ENCODE results near the gene MYO10. TPM values are rescaled to one million over a fixed set of nuclear protein-coding genes. Genes with fewer than 3 reads are reported as not detected.

The MYO10 gene
- polyA plus RNA-seq, 3 donors: 0.23 to 1.1 (median 0.35) TPM

GRCh38 chr5:16865151-16865550 lies 70.9 kb downstream of the MYO10 start:
- H4K20me1 ChIP-seq (ENCODE audit: insufficient read depth, low read length): no peaks in the 10 kb centered on the region
- no peak for TF ChIP-seq CTCF (IDR thresholded peaks at IDR 0.05)
- H3K9ac ChIP-seq (ENCODE audit: insufficient read depth, low read length, poor library complexity, severe bottlenecking): no peak overlapping the region
- no peaks in the 10 kb centered on the region for H3K79me2 ChIP-seq (ENCODE audit: insufficient read depth, low read length)
- H3K4me2 ChIP-seq (replicated peaks; ENCODE audit: extremely low read depth, low read length, poor library complexity, severe bottlenecking): no peak overlapping the region
- no peaks in the 10 kb centered on the region for H3K36me3 ChIP-seq (replicated peaks in 1 of 2; ENCODE audit: control insufficient read depth in 1 of 2, insufficient read depth in 2 of 2, low read length in 2 of 2)
- Mint-ChIP-seq H3K9me3 (peaks cover 0 to 15% (median 2%) of the 10 kb centered on the region in 7 donors), H3K4me1 (no peaks in the 10 kb centered on the region), H3K4me3 (no peak overlapping the region), H3K36me3 (no peaks in the 10 kb centered on the region), H3K27me3 (ENCODE audit: low read depth in 3 of 3) (peaks cover 0 to 3% (median 2%) of the 10 kb centered on the region in 3 donors), H3K27ac (no peak overlapping the region)
- no peaks in the 10 kb centered on the region for H3K27me3 ChIP-seq (ENCODE audit: control insufficient read depth in 2 of 2, insufficient read depth in 2 of 2, low read length in 2 of 2)
- no peak overlapping the region for H2AFZ ChIP-seq (ENCODE audit: insufficient read depth, low read depth, low read length, poor library complexity, severe bottlenecking)
- H3K4me3 ChIP-seq (replicated peaks in 1 of 3; ENCODE audit: low read depth in 2 of 3, low read length in 3 of 3): no peak overlapping the region
- no peaks in the 10 kb centered on the region for H3K4me1 ChIP-seq (ENCODE audit: control insufficient read depth in 1 of 2, insufficient read depth in 2 of 2, low read length in 2 of 2)
- H3K9me3 ChIP-seq (replicated peaks in 1 of 2; ENCODE audit: control insufficient read depth in 1 of 2, insufficient read depth in 1 of 2, low read length in 2 of 2): no peaks in the 10 kb centered on the region
- intact Hi-C loops (cut with micrococcal nuclease): no loop called here
- WGBS (ENCODE audit: insufficient coverage): 93% methylated on average over 5 of the region's 8 CpGs
- DNase-seq: no peak
- H3K27ac ChIP-seq (ENCODE audit: low read depth in 1 of 2, low read length in 2 of 2): no peak overlapping the region

DNA sequence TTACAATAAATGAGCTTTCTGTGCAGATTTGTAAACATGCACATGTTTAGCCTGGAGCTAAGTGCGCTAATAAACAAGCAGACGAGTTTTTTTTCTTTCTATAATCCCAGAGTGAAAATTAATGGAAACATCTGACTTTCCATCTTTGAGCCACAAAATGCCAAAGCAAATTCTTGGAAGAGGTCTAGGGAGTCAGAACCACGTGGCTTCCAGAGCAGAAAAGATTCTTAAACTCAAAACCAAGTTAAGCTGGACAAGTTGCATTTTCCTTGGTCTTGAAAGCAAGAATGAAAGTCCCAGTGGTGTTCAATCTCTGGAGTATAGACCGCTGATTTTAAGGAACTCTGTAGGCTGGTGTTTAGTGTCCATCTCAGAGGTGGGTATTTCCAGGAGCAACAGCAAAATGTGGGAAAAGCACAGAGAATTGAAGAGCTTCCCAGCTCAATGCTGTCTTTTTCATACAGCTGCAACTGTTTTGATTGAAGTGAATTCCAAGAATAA lies 71.4 kb downstream of the MYO10 start:
- Histone ChIP-seq H2AFZ (ENCODE audit: insufficient read depth, low read depth, low read length, poor library complexity, severe bottlenecking) (no peak overlapping the region), H3K9me3 (replicated peaks in 1 of 2; ENCODE audit: control insufficient read depth in 1 of 2, insufficient read depth in 1 of 2, low read length in 2 of 2) (no peaks in the 10 kb centered on the region), H3K4me1 (ENCODE audit: control insufficient read depth in 1 of 2, insufficient read depth in 2 of 2, low read length in 2 of 2) (no peaks in the 10 kb centered on the region), H3K79me2 (ENCODE audit: insufficient read depth, low read length) (no peaks in the 10 kb centered on the region), H3K36me3 (replicated peaks in 1 of 2; ENCODE audit: control insufficient read depth in 1 of 2, insufficient read depth in 2 of 2, low read length in 2 of 2) (no peaks in the 10 kb centered on the region), H3K4me3 (replicated peaks in 1 of 3; ENCODE audit: low read depth in 2 of 3, low read length in 3 of 3) (no peak overlapping the region), H3K27me3 (ENCODE audit: control insufficient read depth in 2 of 2, insufficient read depth in 2 of 2, low read length in 2 of 2) (no peaks in the 10 kb centered on the region), H3K9ac (ENCODE audit: insufficient read depth, low read length, poor library complexity, severe bottlenecking) (no peak overlapping the region), H3K27ac (ENCODE audit: low read depth in 1 of 2, low read length in 2 of 2) (no peak overlapping the region), H4K20me1 (ENCODE audit: insufficient read depth, low read length) (no peaks in the 10 kb centered on the region), H3K4me2 (replicated peaks; ENCODE audit: extremely low read depth, low read length, poor library complexity, severe bottlenecking) (no peak overlapping the region)
- peaks cover 0 to 12% (median 4%) of the 10 kb centered on the region in 7 donors for H3K9me3 Mint-ChIP-seq
- no peaks in the 10 kb centered on the region for H3K4me1 Mint-ChIP-seq
- H3K36me3 Mint-ChIP-seq: no peaks in the 10 kb centered on the region
- peaks cover 0 to 3% (median 2%) of the 10 kb centered on the region in 3 donors for H3K27me3 Mint-ChIP-seq (ENCODE audit: low read depth in 3 of 3)
- no peak overlapping the region for H3K27ac Mint-ChIP-seq
- no peak for TF ChIP-seq CTCF (IDR thresholded peaks at IDR 0.05)
- H3K4me3 Mint-ChIP-seq: no peak overlapping the region
- no peak for DNase-seq
- intact Hi-C loops (cut with micrococcal nuclease): no loop called here
- 90% methylated on average over 2 of the region's 4 CpGs for WGBS (ENCODE audit: insufficient coverage)
